ENCODE data around the gene GTF2H4.
"Not testable (repeated sequence)": the region's sequence is repeated elsewhere in the genome, so short reads cannot be mapped to it uniquely, and the experiment has no call there.

GTF2H4 gene

GRCh38 chr6:30926644-30927043 lies 18.6 kb downstream of the GTF2H4 start:
- DNase-seq: no peak

- not testable (repeated sequence) for DNase-seq
Measured at GRCh38 chr6:30927080-30927479, 19.1 kb downstream of the GTF2H4 start.

GRCh38 chr6:30928677-30929076 lies 20.7 kb downstream of the GTF2H4 start:
- DNase-seq: no peak

DNA sequence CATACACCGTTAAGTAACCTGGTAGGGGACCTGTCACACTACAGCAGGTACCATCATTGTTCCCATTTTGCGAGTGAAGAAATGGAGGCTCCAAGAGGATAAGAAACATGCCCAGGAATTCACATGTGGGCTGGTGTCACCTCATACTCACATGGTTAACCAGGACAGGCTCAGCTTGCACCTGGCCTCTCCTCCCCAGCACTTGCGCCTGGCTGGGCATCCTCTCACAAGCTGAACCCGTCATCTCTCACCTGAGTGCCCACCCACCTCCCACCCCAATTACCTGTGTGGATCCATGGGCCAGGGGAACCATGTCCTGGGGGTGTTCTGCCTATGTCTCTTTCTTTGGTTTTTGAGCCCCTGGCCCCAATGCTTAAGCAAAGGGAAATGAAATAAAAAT lies 22.5 kb downstream of the GTF2H4 start:
- DNase-seq: no peak

DNA sequence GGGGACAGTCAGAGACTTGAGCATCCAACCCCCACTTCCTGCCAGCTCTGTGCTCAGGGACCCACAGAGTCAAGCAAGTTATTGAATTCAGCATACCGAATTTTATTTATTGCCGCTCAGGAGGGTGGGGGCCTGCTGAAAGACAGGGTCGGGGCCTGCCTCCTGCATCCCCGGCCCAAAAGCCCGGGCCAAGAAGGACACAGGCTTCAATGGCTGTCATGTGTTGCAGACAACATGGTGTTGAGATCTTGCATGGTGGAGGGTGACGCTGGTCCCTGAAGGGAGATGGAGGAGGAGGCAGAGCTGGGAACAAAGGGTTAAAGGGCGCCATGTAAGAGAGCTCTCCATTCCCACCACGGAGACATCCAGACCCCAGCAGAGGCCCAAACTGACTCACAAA lies 23.3 kb downstream of the GTF2H4 start:
- no peak for DNase-seq

- no peak for DNase-seq
Measured at GRCh38 chr6:30931969-30932645, 24.1 kb downstream of the GTF2H4 start, which contains the start of gene SFTA2. SFTA2 (minus strand) TSS chr6:30932170; CDS start chr6:30932096, 74 bp downstream.

- no peak for DNase-seq
Measured at GRCh38 chr6:30932665-30933365, 24.8 kb downstream of the GTF2H4 start.

DNA sequence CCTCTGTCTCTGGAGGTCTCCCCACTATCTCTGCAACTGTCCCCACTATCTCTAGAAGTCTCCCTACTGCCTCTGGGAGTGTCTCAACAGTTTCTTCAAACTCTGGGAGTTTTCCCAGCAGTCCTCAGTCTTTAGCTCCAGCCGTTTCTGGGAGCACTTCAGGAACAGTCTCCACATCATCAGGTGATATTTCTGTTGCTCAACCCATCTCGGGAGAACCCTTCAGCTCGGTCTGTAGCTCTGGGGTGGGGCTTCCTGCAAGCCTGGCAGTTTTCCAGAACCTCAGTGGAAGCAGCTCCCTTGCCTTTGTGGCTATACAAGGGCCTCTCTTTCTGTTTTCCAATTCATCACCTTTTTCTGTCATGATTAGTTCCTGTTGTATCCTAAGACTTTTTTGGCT lies 27.0 kb downstream of the GTF2H4 start:
- no peak for DNase-seq

DNA sequence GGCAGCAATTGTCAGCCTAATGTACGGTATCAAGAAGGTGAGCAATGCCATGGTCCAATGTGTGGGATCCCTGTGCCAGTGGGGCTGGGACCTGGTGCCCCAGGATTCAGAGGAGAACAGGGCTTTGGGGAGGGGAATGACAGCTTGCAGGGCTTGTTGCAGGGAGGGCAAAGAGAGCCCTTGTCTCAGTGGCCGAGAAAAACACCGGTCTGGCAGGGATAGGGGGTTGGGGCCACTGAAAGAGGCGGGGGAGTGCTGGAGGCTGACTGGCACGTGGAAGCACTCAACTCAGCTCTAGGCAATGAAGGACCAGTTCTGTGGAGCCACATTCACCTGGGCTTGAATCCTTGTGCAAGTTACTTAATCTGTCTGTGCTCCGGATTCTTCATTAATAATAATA lies 29.3 kb downstream of the GTF2H4 start:
- no peak for DNase-seq

DNA sequence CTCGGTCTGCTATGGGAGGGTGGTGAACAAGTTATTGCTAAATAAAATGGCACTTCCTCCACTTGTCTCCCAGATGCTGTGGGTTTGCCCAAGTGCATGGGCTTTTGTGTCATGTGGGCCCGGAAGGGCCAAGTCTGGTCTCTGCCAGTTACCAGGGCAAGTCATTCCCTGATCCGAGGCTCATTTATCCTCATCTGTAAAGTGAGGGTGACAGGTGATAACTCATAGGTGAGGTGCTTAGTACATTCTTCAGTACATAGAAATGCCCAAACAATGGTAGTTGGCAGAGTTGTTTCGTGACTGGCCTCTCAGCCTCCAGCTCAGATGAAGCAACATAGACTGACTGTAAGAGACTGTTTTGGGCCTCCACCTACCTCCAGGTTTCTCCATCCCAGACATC lies 30.7 kb downstream of the GTF2H4 start:
- DNase-seq: no peak

- no peak for DNase-seq
Measured at GRCh38 chr6:30939473-30939872, 31.5 kb downstream of the GTF2H4 start.

DNA sequence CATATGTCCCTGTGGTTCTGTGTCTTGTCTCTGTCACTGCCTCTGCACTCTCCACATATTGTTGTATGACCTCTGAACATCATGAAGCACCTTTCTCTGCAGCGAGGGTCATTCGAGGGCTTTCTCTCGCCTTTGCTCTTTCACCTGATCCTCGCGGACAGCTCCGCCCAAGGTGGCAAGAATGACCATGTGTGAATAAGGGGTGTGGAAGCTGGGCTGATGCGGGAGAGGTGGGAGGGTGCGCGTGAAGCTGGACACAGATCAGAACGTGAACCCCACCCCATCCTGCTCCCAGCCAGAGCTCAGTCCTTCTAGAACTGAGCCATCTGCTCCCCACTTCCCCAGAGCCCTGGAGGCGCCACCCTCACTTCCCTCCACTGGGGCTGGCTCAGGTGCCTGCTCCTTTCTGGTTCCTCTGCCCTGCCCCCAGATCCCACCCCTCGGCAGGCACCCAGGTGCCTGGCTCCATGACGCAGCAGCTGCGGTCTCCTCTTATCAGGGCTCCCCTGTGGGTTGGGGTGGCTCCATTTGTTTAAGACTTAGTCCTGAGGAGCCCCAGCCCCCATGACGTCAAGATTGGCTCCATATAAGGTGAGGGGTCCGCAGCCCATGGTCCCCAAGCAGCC lies 32.5 kb downstream of the GTF2H4 start, which contains the start of gene MUCL3:
Gene MUCL3 (plus strand): TSS at position 613 of the 626 bp plus-strand sequence. CDS start 27 bp downstream, outside the sequence.
- DNase-seq: no peak

DNA sequence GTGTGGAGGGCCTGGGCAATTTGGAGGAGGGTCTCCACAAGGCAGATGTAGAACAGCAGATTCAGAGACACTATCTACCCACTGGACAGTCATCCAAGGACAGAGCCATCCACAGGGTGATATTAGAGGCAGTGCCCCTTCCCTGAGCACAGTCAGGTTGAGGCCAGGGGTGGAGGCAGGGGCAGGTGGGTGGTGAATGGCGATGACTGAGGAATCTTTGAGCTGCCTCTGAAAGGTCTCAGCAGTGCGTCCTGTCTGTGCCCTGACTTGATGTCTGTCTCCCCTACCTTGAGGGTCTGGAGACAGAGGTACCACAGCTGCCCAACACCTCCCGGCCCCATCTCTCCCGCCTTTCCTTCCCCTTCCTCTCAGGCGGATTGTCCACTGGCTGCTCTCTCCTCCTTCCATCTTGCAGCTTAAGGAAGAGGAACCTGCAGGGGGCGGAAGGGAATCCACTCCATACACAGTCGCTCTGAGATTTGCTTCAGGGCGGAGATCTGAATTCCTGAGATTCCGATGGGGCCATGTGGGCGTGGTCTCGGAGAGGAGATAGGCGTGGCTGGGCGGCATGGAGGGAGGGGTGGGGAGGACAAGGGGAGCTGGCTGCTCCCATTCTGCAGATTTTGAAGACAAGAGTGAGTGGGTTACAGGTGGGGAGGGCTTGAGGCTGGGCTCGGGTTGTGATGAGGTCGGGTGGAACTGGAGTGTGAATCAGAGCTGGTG lies 34.5 kb downstream of the GTF2H4 start:
- peak; percentile 56 for DNase-seq

- DNase-seq: no peak
Measured at GRCh38 chr6:30944051-30944450, 36.0 kb downstream of the GTF2H4 start.

DNA sequence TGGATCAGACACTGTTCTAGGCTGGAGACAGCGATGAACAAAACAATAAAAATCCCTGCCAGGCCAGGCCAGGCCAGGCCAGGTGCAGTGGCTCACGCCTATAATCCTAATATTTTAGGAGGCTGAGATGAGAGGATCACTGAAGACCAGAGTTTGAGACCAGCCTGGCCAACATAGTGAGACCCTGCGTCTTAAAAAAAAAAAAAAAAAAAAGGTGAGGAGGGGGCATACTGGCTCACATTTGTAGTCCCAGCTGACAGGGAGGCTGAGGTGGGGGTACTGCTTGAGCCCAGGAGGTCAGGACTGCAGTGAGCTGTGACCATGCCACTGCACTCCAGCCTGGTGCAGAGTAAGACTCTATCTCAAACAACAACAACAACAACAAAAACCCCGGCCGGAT lies 37.3 kb downstream of the GTF2H4 start:
- no peak for DNase-seq

- DNase-seq: no peak
Measured at GRCh38 chr6:30947231-30947630, 39.2 kb downstream of the GTF2H4 start.

GRCh38 chr6:30948811-30949210 lies 40.8 kb downstream of the GTF2H4 start:
- no peak for DNase-seq

DNA sequence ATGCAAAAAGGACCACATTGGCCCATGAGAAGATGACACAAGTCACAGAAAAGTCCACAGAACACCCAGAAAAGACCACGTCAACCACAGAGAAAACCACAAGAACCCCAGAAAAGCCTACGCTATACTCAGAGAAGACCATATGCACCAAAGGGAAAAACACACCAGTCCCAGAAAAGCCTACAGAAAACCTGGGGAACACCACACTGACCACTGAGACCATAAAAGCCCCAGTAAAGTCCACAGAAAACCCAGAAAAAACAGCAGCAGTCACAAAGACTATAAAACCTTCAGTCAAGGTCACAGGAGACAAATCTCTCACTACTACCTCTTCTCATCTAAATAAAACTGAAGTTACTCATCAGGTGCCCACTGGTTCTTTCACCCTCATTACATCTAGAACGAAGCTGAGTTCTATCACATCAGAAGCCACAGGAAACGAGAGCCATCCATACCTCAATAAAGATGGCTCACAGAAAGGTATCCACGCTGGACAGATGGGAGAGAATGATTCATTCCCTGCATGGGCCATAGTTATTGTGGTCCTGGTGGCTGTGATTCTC lies 44.0 kb downstream of the GTF2H4 start:
- no peak for DNase-seq

DNA sequence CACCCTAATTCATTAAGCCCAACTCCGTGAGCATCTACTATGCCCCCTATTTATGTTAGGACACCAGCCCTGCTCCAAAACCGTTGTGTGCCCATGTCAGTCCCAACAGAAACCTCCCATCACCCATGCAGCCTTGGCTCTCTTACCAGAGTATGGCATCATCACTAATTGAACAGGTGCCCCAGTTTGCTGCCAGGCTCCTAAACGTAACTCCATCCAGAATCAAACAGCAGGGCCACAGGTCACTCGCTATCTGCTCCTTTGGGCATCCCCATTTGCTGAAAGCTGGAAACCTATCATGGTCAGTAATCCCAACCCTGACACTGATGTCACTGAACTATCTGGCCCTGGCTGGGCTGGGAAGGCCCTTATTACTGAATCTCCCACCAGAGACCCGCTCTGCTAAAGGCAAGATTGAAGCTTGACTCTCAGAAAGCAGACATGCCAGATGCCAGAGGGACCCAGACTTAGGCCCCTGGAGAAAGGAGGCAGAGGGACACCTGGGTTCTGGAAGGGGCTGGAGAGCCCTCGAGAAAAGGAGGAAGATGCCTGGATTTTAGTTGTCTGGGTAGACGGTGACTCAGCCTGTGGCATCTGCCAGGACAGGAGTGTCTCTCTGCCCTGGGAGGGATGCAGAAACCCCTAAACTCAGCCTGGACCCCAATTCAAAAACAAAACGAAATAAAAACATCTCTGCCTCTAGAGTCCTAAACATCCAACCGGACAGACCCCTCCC lies 46.8 kb downstream of the GTF2H4 start:
- no peak for DNase-seq

GRCh38 chr6:30955367-30956042 lies 47.5 kb downstream of the GTF2H4 start:
- peak; percentile 60 for DNase-seq

GRCh38 chr6:30957716-30958115 lies 49.7 kb downstream of the GTF2H4 start:
- DNase-seq: no peak
